CD4-positive, alpha-beta T cell treated with Interleukin-15 for 1 hour (primary cell): ENCODE measurements around the gene CDKN2B.

Experiments used
- DNase-seq: peaks from one replicate; pipeline ENCODE4 v3.0.0-alpha.2; 2020

The CDKN2B gene

DNA sequence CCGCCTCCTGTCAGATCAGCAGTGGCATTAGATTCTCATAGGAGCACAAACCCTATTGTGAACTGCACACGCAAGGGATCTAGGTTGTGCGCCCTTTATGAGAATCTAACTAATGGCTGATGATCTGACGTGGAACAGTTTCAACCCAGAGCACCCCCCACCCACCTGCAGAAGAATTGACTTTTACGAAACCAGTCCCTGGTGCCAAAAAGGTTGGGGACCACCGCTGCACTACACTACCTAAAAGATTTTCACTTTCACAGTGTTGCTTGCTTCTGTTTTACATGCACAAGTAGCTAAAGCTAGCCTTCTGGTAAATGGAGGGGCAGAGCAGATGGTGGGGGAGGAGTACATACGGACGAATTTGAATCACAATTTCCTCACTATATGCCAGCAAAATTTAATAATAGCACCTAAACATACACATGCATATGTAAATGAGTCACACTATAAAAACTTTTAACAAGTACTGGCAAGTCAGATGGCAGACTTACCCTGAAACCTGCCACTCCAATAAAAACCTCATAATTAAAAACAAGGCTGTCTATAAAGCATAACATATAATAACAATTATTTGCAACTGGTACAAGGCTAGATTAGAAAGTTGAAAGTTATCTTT, 24.0 kb upstream of the CDKN2B start:
- DNase-seq = no peak

DNA sequence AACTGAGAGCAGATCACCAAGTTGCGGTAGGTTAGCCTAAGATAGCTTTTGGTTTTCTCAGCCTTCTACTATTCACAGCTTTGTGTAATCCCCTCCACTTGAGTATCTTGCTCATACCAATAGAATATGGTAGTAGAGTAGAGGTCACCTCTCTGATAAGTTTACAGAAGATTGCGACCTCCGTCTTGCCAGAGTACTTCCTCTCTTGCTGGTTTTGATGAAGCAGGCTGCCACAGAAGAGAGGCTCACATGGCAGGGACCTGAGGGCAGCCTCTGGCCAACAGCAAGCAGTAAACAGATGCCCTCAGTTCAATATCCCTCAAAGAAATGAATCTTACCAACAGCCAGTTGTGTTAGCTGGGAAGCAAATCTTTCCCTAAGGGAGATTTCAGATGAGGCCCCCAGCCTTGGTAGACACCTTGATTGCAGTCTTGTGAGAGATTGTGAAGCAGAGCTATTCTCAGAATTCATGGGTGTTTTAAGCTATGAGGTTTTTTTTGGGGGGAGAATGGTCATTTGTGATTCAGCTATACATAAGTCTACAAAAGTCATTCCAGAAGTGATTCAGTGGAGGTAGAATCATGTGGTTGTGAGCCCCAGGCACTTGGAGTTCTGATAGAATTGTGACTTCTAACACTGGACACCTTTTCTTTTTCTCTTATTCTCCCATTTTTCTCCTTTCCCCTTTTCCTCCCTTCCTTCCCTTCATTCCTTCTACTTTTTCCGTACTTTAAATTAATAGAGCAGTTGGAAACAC, 22.7 kb upstream of the CDKN2B start:
- DNase-seq = no peak

DNA sequence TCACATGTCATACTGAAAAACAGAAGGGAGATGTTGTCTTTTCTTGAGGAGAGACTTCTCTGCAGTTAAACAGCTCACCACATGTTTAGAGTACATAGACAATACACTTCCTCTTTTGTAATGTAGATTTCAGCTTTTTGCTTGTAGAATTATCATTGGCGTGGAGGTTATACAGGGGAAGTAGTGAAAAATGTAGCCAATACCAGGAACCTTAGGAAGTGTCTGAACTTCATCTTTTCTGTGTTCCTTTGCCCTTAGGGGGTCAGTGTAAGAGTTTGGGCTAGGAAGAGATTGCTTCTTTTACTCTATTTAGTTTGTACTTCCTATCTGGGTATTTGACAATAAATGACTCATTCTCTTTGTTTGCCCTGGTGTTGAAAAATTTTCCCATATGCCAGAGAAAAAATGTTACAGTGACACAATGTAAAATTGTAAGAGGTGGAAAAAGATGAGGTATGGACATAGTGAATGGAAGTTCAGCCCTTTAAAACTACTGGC, 21.0 kb upstream of the CDKN2B start:
- no peak for DNase-seq

DNA sequence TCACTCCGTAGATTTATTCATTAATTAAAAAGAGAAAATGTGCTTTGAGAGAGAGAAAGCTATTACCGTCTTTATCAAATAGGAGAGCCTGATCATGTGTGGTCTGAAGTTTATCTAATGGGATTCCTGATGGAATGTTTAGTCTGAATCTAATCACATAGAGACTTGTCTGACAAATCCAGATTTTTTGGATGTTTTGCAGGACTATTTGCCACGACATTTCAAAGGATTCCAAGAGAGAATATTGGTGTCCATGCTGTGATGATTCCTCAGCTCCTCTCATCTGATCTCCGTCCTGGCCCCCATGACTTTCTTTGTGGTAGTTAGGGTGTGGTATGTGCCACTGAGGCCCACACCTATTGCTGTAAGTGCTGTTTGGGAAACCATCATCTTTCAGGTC, 20.1 kb upstream of the CDKN2B start:
- DNase-seq = no peak

DNA sequence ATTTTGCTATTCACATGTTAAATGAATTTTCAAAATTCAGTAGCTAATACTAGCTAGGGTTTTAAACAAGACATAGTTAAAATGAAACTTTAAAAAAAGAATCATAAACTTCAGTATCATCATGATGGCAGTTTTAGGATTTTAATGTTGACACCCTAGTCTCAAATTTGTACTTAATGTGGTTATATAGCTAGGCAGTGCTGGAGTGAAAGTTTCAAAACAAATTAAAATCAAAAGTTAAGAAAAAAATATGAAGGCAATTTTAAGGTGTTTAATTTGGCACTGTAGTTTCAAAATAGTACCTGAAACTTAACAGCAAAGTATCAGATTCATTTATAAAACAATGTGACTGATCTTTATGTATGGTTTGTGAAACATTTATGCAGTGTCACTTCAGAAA, 19.3 kb upstream of the CDKN2B start:
- no peak for DNase-seq

DNA sequence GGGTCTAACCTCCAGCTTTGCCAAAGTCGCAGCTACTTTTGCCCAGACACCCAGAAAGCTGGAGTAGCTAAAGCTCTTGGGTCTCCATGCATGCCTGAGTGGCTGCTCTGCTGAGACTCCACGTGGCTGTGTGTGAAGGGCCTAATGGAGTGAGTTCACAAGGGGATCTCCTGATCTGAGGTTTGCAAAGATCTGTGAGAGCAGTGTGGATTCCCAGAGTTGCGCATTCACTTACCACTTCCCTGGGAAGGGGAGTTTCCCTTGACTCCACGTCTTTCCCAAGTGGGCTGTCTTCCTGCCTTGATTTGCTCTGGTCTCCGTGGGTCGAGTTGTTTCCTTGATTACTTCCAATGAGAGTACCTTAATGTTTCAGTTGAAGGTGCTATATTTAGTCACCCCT, 17.6 kb upstream of the CDKN2B start:
- no peak for DNase-seq

DNA sequence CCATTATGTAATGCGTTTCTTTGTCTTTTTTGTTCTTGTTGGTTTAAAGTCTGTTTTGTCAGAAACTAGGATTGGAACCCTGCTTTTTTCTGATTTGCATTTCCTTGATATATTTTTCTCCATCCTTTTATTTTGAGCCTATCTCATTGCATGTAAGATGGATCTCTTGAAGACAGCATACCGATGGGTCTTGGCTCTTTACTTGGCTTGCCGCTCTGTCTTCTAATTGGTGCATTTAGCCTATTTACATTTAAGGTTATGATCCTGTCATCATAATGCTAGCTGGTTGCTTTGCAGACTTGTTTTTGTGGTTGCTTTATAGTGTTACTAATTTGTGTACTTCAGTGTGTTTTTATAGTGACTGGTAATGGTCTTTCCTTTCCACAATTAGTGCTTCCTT, 13.3 kb upstream of the CDKN2B start:
- no peak for DNase-seq

DNA sequence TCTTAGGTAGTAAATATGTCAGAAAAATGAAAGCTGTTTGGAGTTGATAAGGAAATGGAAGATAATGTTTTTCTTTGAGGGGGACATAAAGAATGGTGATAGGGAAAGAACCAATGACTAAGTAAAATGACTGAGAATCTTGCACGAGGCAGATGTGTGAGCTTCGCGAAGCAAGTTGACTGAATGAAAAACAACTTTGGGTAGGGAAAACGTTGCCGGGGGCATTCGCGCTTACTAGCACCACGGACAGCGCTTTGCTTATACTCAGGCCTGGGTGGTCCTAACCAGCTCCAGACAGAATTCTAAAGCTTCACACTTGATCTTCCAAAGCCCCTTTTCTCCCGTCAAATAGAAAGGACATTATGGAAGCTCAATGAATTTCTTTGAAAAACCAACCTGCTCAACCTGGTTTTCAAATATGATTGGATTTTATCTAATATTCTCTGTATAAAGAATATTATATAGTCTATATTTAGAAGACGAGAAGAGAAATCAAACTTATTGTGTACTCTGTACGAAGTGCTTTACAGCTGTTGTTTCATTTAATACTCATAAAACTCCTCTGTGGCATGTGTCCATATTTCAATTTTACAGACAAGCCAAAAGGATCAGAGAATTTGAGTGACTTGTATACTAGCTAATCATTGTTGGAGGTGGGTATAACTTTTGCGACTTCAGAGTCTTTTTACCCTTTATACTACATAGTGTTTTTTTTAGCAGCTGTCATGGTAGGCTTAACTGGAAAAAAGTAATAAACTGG, 1.9 kb upstream of the CDKN2B start:
- DNase-seq = no peak

DNA sequence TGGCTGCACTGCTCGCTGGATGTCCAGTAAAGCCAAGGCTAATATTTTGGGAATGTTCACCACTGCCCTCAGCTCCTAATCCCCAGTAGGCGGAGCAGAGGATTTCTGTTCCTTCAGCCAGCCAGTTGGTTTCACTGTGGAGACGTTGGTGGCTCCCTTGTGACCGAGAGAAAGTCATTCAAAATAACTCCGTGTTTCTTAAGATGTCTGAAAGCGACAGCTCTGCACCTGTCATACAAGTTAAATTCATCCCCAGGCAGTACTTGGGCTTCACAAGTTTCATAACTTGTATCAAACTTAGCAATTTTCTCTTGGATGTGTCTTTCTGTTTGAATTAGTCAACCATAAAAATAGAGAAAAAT, 382 bp upstream of the CDKN2B start:
- no peak for DNase-seq

DNA sequence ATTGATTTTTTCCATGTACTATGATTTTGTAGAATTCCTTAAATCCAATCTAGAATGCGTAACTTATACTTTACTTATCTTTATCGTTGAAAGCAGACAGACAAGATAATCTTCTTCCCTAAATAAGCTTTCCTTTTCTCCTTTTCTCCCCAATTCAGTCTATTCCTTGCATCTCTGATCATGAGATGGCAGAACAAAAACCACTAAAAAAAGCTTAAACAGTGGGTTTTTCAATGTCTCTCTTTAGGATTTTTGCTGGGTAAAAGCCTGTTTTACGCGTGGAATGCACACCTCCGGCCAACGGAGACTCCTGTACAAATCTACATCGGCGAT, 755 bp downstream of the CDKN2B start:
- DNase-seq = no peak

DNA sequence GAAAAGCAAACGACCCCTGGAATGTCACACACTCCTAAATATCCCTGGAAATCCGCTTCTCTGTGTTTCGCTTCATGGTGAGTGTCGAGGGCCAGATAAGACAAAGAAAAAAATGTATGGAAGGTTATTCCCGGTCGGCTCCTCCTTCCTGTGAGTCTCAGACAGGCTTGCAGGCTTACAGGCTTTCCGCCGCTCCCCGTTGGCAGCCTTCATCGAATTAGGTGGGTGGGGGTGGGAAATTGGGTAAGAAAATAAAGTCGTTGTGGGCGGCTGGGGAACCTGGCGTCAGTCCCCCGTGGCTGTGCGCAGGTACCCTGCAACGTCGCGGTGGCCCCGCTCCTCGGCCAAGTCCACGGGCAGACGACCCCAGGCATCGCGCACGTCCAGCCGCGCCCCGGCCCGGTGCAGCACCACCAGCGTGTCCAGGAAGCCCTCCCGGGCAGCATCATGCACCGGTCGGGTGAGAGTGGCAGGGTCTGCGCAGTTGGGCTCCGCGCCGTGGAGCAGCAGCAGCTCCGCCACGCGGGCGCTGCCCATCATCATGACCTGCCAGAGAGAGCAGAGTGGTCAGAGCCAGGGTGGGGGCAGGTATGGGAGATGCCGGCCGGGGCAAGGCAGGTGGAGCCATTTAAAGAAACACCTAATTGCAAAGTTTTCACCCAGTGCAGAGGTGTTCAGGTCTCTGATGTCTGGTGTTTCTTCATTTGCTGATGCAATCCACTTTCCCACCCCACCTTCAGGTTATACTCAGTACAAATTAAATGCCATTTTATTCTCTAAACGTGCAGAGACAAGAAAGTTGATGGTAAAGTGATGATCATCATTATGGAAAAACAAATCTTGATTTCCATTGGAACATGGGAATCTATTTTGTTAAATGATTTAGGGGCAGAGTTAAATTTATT, 3.2 kb downstream of the CDKN2B start:
- no peak for DNase-seq

DNA sequence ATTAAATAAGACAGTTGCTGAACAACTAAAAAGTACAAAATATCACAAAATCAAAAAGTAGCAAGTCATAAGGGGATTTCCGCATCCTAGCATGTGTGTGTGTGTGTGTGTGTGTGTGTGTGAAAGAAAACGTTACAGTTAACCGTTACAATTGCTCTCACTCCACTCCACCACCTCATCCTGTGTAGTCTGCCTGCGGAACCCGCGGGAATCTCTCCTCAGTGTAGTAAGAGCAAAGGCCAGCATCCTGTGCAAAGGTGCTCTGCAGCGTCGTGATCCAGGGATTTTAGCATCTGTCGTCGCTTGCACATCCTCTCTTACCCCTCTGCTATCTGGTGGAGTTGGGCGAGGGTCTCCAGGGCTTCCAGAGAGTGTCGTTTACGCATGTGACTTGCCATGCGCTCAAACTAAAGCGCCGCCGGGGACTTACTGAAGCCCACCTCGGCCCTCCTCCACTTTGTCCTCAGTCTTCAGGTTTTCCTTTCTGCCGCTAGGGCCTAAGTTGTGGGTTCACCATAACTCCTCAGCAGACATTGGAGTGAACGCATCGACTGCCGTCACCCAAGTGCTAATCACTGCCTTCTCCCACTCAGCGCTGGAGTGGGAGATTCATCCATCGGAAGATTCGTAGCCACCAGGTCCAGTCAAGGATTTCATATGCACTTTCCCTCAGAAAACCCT, 3.9 kb downstream of the CDKN2B start:
- no peak for DNase-seq

DNA sequence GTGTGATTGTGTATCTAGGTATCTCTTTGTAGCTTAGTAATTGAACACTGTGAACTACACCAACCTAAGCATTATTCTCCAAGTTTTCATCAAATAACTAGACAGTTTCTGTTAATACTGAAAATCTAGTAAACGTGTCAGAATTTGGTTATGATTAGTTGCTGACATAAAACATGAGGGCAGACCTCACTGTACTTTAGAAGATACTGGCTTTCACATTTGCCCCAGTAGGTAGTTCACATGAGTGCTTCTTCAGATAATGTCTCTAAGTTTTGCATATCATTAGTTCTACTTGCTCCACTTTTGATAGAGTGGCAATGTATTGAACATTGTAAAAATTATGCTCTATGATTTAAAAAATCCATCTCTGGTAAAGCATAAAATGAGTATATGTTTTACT, 7.1 kb downstream of the CDKN2B start:
- DNase-seq = no peak

DNA sequence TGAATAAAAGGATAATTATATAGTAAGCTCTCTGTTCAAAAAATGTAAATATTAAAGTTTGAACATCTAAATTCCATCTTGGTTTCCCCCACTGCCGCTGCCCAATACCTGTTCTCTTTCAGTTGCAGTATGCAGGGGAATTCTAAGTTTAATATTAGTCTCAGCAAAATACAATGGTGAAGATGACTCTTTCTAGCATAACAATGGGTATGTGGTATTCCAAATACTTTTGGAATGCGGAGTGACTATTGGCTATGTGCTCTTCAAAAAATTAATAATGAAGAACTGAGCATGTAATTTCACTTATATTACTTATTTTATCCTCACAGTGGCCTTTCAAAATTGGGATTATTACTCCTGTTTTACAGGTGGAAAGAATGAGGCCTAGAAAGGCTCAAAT, 11.1 kb downstream of the CDKN2B start:
- DNase-seq = no peak

DNA sequence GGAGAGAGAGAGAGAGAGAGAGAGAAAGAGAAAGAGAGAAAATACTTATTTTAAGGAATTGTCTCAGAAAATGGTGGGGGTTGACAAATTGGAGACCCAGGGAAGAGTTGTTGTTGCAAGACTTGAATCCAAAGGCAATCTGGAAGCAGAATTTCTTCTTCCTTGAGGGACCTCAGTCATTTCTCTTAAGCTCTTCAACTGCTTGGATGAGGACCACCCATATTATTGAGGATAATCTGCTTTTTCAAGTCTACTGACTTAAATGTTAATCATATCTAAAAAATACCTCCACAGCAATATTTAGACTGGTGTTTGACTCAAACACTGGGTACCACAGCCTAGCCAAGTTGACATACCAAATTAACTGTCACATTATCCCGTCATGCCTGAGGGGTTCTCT, 11.6 kb downstream of the CDKN2B start:
- no peak for DNase-seq

DNA sequence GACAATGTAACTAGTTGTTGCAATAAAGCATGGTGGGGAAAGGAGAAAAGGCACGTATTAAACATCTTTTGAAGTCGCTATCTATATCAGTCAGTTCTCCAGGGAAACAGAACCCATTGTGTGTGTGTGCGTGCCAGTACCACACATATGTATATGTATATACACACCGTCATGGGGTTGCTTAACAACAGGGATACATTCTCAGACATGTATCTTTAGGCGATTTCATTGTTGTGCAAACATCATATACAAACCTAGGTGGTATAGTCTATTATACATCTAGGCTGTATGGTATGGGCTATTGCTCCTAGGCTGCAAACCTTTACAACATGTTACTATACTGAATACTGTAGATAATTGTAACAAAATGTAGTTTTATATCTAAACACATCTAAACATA, 12.2 kb downstream of the CDKN2B start:
- no peak for DNase-seq

DNA sequence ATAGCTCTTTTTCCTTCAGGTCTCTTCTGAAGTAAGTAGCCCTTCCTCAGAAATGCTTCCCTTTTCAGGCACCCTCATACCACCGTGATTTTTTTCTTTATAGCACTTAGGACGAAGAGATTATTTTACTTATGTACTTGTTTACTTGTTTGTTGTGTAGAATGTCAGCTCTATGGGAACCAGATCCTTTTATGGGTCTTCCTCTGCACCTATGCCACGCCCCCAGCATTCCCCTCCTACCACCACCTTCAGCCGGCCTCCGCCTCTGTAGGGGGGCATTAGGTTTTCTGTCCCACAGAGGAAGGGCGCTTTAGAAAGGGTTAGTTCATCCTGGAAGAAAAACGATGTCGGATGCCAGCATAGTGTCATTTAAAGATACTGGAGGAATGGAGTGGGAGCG, 12.7 kb downstream of the CDKN2B start:
- no peak for DNase-seq

DNA sequence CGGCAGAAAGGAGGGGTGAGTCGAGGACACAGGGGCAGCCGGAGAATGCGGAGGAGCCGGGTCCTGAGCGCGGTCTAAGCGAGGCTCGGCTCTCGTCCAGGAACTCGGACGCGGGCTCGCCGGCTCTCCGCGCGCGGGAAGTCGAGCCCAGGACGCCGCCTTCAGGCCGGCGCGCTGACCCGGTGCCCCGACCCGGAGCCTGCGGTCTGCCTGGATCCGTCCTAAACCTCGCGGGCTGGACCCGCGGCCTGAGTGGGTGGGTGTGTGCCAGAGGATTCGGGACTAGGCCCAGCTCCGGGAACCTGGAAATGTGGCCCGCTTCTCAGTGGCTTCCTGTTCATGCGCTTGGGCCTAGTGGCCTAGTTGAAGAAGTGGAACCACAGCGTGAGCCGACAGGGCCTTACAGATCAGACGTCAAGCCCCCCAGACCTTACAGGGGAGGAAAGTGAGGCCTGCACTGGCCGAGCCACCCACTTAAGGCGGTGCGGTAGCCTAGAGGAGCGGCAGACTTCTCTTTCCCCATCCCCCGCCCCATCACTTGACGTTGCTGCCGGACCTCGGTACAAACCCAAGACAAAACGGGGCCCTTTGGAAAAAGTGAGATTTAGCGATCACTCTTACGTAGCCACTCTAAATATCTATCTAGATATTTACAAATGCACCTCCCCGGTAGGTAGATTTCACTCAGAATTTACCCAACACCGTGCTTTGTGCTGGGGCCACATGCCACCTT, 13.3 kb downstream of the CDKN2B start:
- peak; percentile 32 for DNase-seq

DNA sequence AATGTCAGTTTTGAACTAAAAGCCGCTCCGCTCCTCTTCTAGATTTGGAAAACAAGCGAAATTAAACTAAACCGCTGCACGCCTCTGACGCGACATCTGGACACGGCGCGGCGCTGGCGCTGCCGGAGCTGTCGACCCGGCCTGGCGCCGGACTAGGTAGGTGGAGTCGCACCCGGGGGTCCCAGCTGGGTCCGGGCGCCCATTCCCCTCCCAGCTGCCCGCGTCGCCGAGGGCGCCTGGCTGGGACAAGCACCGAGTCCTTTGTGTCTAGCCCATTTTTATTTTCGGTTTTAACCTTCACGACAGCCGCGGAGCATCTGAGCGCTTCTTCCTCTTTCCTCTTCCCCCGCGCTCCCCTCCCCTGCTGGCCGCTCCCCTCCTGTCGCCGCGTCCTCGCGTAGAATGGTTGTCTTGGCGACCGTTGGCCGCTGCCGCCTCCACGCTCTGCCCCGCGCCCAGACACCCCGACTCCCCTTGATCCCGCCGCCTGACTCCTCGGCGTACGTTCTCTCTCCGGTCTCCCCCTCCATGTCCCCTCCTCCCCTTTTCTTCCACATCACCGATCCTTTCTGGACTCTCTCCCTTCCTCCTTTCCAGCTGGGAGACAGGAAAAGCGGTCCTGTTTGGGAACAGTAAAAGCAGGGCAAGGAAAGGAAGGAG, 14.0 kb downstream of the CDKN2B start:
- peak; percentile 88 for DNase-seq

DNA sequence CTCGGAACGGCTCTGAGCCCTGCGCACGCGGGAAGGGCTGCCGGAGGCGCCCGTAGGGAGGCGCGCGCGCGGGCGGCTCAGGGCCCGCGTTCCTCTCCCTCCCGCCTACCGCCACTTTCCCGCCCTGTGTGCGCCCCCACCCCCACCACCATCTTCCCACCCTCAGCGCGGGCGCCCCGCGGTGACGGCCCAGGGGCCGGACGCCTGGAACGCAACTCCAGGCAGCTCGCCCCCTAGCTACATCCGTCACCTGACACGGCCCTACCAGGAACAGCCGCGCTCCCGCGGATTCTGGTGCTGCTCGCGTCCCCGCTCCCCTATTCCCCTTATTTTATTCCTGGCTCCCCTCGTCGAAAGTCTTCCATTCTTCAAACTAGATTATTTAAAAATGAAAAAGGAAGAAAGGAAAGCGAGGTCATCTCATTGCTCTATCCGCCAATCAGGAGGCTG, 14.5 kb downstream of the CDKN2B start, which contains the start of gene CDKN2B-AS1:
TSS of gene CDKN2B-AS1 (plus strand) at position 236 of the 450 bp plus-strand sequence.
- peak; percentile 45 for DNase-seq
